Endothelial cell (in vitro differentiated cells): ENCODE results near the gene FGGY. TPM values are rescaled to one million over a fixed set of nuclear protein-coding genes. Genes with fewer than 3 reads are reported as not detected.

Experiments used
- DNase-seq: peaks from one replicate; pipeline ENCODE4 v3.0.0; 2021; ENCODE audit warnings: low spot score
- H3K27ac Mint-ChIP-seq: one replicate; pipeline ENCODE4 v1.8.0; 2021; ENCODE audit warnings: mixed read lengths, inconsistent platforms; ENCODE audit not compliant: unreplicated experiment
- H3K27me3 Mint-ChIP-seq: one replicate; pipeline ENCODE4 v1.8.0; 2021; ENCODE audit warnings: mild to moderate bottlenecking, moderate library complexity, mixed read lengths, inconsistent platforms; ENCODE audit not compliant: unreplicated experiment
- H3K36me3 Mint-ChIP-seq: one replicate; pipeline ENCODE4 v1.8.0; 2021; ENCODE audit warnings: mild to moderate bottlenecking, low read depth, mixed read lengths, inconsistent platforms; ENCODE audit not compliant: unreplicated experiment
- H3K4me1 Mint-ChIP-seq: one replicate; pipeline ENCODE4 v1.8.0; 2021; ENCODE audit warnings: mild to moderate bottlenecking, mixed read lengths, inconsistent platforms; ENCODE audit not compliant: unreplicated experiment
- H3K4me3 Mint-ChIP-seq: one replicate; pipeline ENCODE4 v1.8.0; 2021; ENCODE audit warnings: mild to moderate bottlenecking, mixed read lengths, inconsistent platforms; ENCODE audit not compliant: unreplicated experiment
- H3K9me3 Mint-ChIP-seq: one replicate; pipeline ENCODE4 v1.8.0; 2021; ENCODE audit warnings: mixed read lengths, inconsistent platforms; ENCODE audit not compliant: unreplicated experiment
- CTCF ChIP-seq: fragments of 200-600 bp; sonication (generic); IDR thresholded peaks from one replicate; pipeline ENCODE4 v1.5.0; 2021; ENCODE audit warnings: antibody characterized with exemption; ENCODE audit not compliant: unreplicated experiment
- total RNA-seq: library from RNA; stranded (reverse); fragmentation: NEBNext Ultra II Directional; extraction: Animal tissue kit (Norgen Biotek cat#: 25700); gene quantifications from one replicate; pipeline ENCODE4 v1.2.1, GENCODE V29; 2021; ENCODE audit not compliant: unreplicated experiment

The FGGY gene
- total RNA-seq, 1 donor from 2014 or later = 41.2 TPM

- no peak overlapping the region for H3K27ac Mint-ChIP-seq
These were observed 217.4 kb downstream of the FGGY start for GRCh38 chr1:59514061-59514909.

GRCh38 chr1:59516881-59517280 is 220.0 kb downstream of the FGGY start:
- Mint-ChIP-seq H3K36me3 (peaks cover 16% of the 10 kb centered on the region), H3K4me1 (peaks cover 7% of the 10 kb centered on the region), H3K9me3 (no peaks in the 10 kb centered on the region), H3K4me3 (no peak overlapping the region), H3K27ac (no peak overlapping the region), H3K27me3 (peaks cover 1% of the 10 kb centered on the region)
- TF ChIP-seq CTCF = no peak
- no peak for DNase-seq

More at GRCh38 chr1:59514061-59514909, 217.4 kb downstream of the FGGY start:
- Mint-ChIP-seq H3K36me3 (peaks cover 16% of the 10 kb centered on the region), H3K4me1 (peaks cover 3% of the 10 kb centered on the region), H3K9me3 (no peaks in the 10 kb centered on the region), H3K4me3 (no peak overlapping the region), H3K27me3 (no peaks in the 10 kb centered on the region)
- no peak for DNase-seq
- no peak for TF ChIP-seq CTCF

- Mint-ChIP-seq H3K36me3 (peaks cover 17% of the 10 kb centered on the region), H3K9me3 (no peaks in the 10 kb centered on the region), H3K27ac (no peak overlapping the region), H3K4me3 (no peak overlapping the region), H3K4me1 (peaks cover 6% of the 10 kb centered on the region), H3K27me3 (peaks cover 1% of the 10 kb centered on the region)
- no peak for TF ChIP-seq CTCF
- no peak for DNase-seq
These were observed 223.3 kb downstream of the FGGY start for GRCh38 chr1:59520194-59520593.

GRCh38 chr1:59520827-59521418 is 224.0 kb downstream of the FGGY start:
- Mint-ChIP-seq H3K27me3 (peaks cover 1% of the 10 kb centered on the region), H3K9me3 (no peaks in the 10 kb centered on the region), H3K4me3 (no peak overlapping the region), H3K27ac (no peak overlapping the region), H3K36me3 (peaks cover 15% of the 10 kb centered on the region), H3K4me1 (peaks cover 6% of the 10 kb centered on the region)
- no peak for TF ChIP-seq CTCF
- DNase-seq = no peak

GRCh38 chr1:59521456-59521855 is 224.6 kb downstream of the FGGY start:
- Mint-ChIP-seq H3K4me1 (peaks cover 6% of the 10 kb centered on the region), H3K9me3 (no peaks in the 10 kb centered on the region), H3K4me3 (no peak overlapping the region), H3K36me3 (peaks cover 15% of the 10 kb centered on the region), H3K27ac (no peak overlapping the region), H3K27me3 (peaks cover 1% of the 10 kb centered on the region)
- TF ChIP-seq CTCF = no peak
- DNase-seq = no peak
